HCT116 (cell line): ENCODE measurements around the gene OLAH. TPM values are rescaled to one million over a fixed set of nuclear protein-coding genes. Genes with fewer than 3 reads are reported as not detected.

Source experiments
- ATAC-seq: fragments of 200-7000 bp; cut with Tn5 transposase; 2 replicates; pipeline ENCODE4 v1.9.1; 2020; ENCODE audit warnings: mild to moderate bottlenecking, moderate library complexity
- BruUV-seq: library from RNA; stranded (reverse); fragments of 400-500 nt; replicated peaks from 2 replicates; lab custom pipeline; 2021; lab: Mats Ljungman, UMichigan
- CTCF ChIA-PET: fragments of 300-600 bp; sonication (Branson Sonifier 250); formaldehyde crosslinking; loops from one replicate; lab custom pipeline; 2021; ENCODE audit warnings: antibody characterized with exemption; lab: Charles Lee
- POLR2A ChIA-PET: fragments of 300-600, 350-600 bp; sonication (Branson Sonifier 250); formaldehyde crosslinking; loops from one replicate; lab custom pipeline; 2021; ENCODE audit warnings: antibody characterized with exemption; lab: Charles Lee
- RAD21 ChIA-PET, 2 experiments: fragments of 300-600 bp; sonication (Branson Sonifier 250); formaldehyde crosslinking; loops; one replicate each; lab custom pipeline; 2023; ENCODE audit warnings: low total read pairs in 2 of 2; ENCODE audit not compliant: uncharacterized antibody in 2 of 2, unreplicated experiment in 2 of 2, low non-redundant PET in 1 of 2; lab: Charles Lee
- DNase-seq: peaks from one replicate; pipeline ENCODE4 v3.0.0-alpha.2; 2010; ENCODE audit warnings: low read depth, low spot score
- H2AFZ ChIP-seq: fragments of 200-600 bp; shearing (Covaris generic), sonication (generic); 2 replicates; pipeline ENCODE4 v1.6.1; 2017; ENCODE audit warnings: low read depth, mixed run types, mixed read lengths, antibody characterized with exemption, low read length; ENCODE audit not compliant: poor library complexity, severe bottlenecking
- H3K27ac ChIP-seq: 2 replicates; pipeline ENCODE4 v1.5.1; 2012; ENCODE audit warnings: low read depth, low read length
- H3K27me3 ChIP-seq: fragments of 200-600 bp; sonication (generic); 2 replicates; pipeline ENCODE4 v1.6.1; 2016; ENCODE audit warnings: mixed run types, low read length, mixed read lengths; ENCODE audit not compliant: insufficient read depth
- H3K36me3 ChIP-seq, 2 experiments: fragments of 200-500 bp in 1 of 2; fragments of 200-600 bp in 1 of 2; sonication (Bioruptor generic) in 1 of 2; sonication (generic) in 1 of 2; 2 replicates each; pipeline versions ENCODE4 v1.5.1 to v1.6.1; 2014 to 2016; ENCODE audit warnings: low read length in 2 of 2, inconsistent platforms in 1 of 2, mixed read lengths in 1 of 2, mixed run types in 1 of 2; ENCODE audit not compliant: insufficient read depth in 2 of 2, control insufficient read depth in 1 of 2
- H3K4me1 ChIP-seq, 2 experiments: fragments of 200-600 bp in 1 of 2; sonication (generic) in 1 of 2; 2 replicates each; pipeline versions ENCODE4 v1.5.1 to v1.6.1; 2012 to 2017; ENCODE audit warnings: low read length in 2 of 2, inconsistent platforms in 1 of 2, mild to moderate bottlenecking in 1 of 2, mixed read lengths in 1 of 2, mixed run types in 1 of 2, moderate library complexity in 1 of 2; ENCODE audit not compliant: insufficient read depth in 2 of 2, control insufficient read depth in 1 of 2
- H3K4me2 ChIP-seq: fragments of 200-600 bp; sonication (generic); 2 replicates; pipeline ENCODE4 v1.6.1; 2017; ENCODE audit warnings: mixed run types, low read length, mixed read lengths
- H3K4me3 ChIP-seq, 2 experiments: fragments of 200-600 bp in 1 of 2; sonication (generic) in 1 of 2; replicated peaks in 1 of 2; 2 replicates each; pipeline ENCODE4 v1.5.1; 2011 to 2016; ENCODE audit warnings: low read length in 2 of 2, control low read depth in 1 of 2, low read depth in 1 of 2, mild to moderate bottlenecking in 1 of 2, mixed read lengths in 1 of 2, mixed run types in 1 of 2
- H3K79me2 ChIP-seq: fragments of 200-600 bp; sonication (generic); 2 replicates; pipeline ENCODE4 v1.6.1; 2017; ENCODE audit warnings: mild to moderate bottlenecking, mixed run types, low read length, moderate library complexity, mixed read lengths; ENCODE audit not compliant: insufficient read depth
- H3K9ac ChIP-seq: fragments of 200-600 bp; sonication (generic); 2 replicates; pipeline ENCODE4 v1.6.1; 2016; ENCODE audit warnings: low read length, mixed read lengths
- H3K9me2 ChIP-seq: fragments of 200-600 bp; sonication (generic), shearing (Covaris generic); 2 replicates; pipeline ENCODE4 v1.6.1; 2017; ENCODE audit warnings: mixed run types, mild to moderate bottlenecking, moderate library complexity; ENCODE audit not compliant: insufficient read depth
- H3K9me3 ChIP-seq, 2 experiments: fragments of 200-500 bp in 1 of 2; fragments of 200-600 bp in 1 of 2; sonication (Bioruptor generic) in 1 of 2; sonication (generic) in 1 of 2; 2 replicates each; pipeline ENCODE4 v1.6.1; 2014 to 2017; ENCODE audit warnings: low read length in 2 of 2, mixed read lengths in 2 of 2, inconsistent platforms in 1 of 2, low read depth in 1 of 2, mild to moderate bottlenecking in 1 of 2, mixed run types in 1 of 2, moderate library complexity in 1 of 2; ENCODE audit not compliant: control insufficient read depth in 1 of 2, insufficient read depth in 1 of 2
- H4K20me1 ChIP-seq: fragments of 200-600 bp; sonication (generic), shearing (Covaris generic); 2 replicates; pipeline ENCODE4 v1.6.1; 2017; ENCODE audit warnings: mixed run types, mild to moderate bottlenecking, moderate library complexity; ENCODE audit not compliant: insufficient read depth
- CEBPB ChIP-seq: IDR thresholded peaks from 2 replicates; pipeline ENCODE4 v1.6.1; 2012; ENCODE audit warnings: low read depth
- EGR1 ChIP-seq: IDR thresholded peaks from 2 replicates; pipeline ENCODE4 v1.6.1; 2012; ENCODE audit warnings: low read depth
- ELF1 ChIP-seq: IDR thresholded peaks from 2 replicates; pipeline ENCODE4 v1.6.1; 2012; ENCODE audit warnings: low read depth, borderline replicate concordance
- EZH2 ChIP-seq: fragments of 200-600 bp; sonication (generic); IDR thresholded peaks from 2 replicates; pipeline ENCODE4 v1.6.1; 2017; ENCODE audit warnings: antibody characterized with exemption, mixed run types
- EZH2phosphoT487 ChIP-seq: fragments of 200-600 bp; IDR thresholded peaks from 2 replicates; pipeline ENCODE4 v1.6.1; 2018; ENCODE audit warnings: antibody characterized with exemption, borderline replicate concordance
- FOSL1 ChIP-seq: IDR thresholded peaks from 2 replicates; pipeline ENCODE4 v1.6.1; 2012; ENCODE audit warnings: low read depth
- JUND ChIP-seq: IDR thresholded peaks from 2 replicates; pipeline ENCODE4 v1.6.1; 2012
- POLR2A ChIP-seq: IDR thresholded peaks from 2 replicates; pipeline ENCODE4 v1.7.0; 2011; ENCODE audit warnings: borderline replicate concordance; ENCODE audit not compliant: insufficient read depth, insufficient read length; ENCODE audit errors: extremely low read depth
- POLR2AphosphoS5 ChIP-seq: IDR thresholded peaks from 2 replicates; pipeline ENCODE4 v1.6.1; 2011; ENCODE audit warnings: mild to moderate bottlenecking, low read depth, low read length, moderate library complexity
- RAD21 ChIP-seq: IDR thresholded peaks from 2 replicates; pipeline ENCODE4 v1.6.1; 2012; ENCODE audit warnings: low read depth, mild to moderate bottlenecking
- REST ChIP-seq: IDR thresholded peaks from 2 replicates; pipeline ENCODE4 v1.6.1; 2012; ENCODE audit warnings: low read depth
- SIN3A ChIP-seq: IDR thresholded peaks from 2 replicates; pipeline ENCODE4 v1.6.1; 2012; ENCODE audit warnings: low read depth
- SRF ChIP-seq: IDR thresholded peaks from 2 replicates; pipeline ENCODE4 v1.6.1; 2012; ENCODE audit warnings: low read depth
- TCF7L2 ChIP-seq: IDR thresholded peaks from 2 replicates; pipeline ENCODE4 v1.7.0; 2011; ENCODE audit warnings: borderline replicate concordance, inconsistent platforms; ENCODE audit not compliant: insufficient read depth, insufficient read length; ENCODE audit errors: extremely low read depth
- YY1 ChIP-seq: IDR thresholded peaks from 2 replicates; pipeline ENCODE4 v1.6.1; 2011; ENCODE audit warnings: low read length, low read depth, moderate library complexity, mild to moderate bottlenecking; ENCODE audit not compliant: insufficient replicate concordance; ENCODE audit errors: extremely low read depth
- ZNF274 ChIP-seq: fragments of 200-500 bp; sonication (Bioruptor generic); IDR thresholded peaks from 2 replicates; pipeline ENCODE4 v1.6.1; 2014; ENCODE audit warnings: mild to moderate bottlenecking, low read depth, low read length, inconsistent platforms
- intact Hi-C: fragments of 100-400 bp; cut with micrococcal nuclease; formaldehyde crosslinking; loops from 2 replicates; pipeline ENCODE4 v1.10.0; 2022
- total RNA-seq: library from RNA; stranded (reverse); gene quantifications from one replicate; pipeline ENCODE4 v1.2.1, GENCODE V29; 2021; ENCODE audit not compliant: unreplicated experiment

Gene OLAH
- total RNA-seq, 1 experiment from 2014 or later = not detected

GRCh38 chr10:15121707-15122106 is 78.0 kb downstream of the OLAH start:
- no TSS peak for BruUV-seq
- POLR2A ChIA-PET = no interaction called here
- H4K20me1 ChIP-seq = no peaks in the 10 kb centered on the region
- no peak overlapping the region for H3K4me2 ChIP-seq
- intact Hi-C loops = no loop called here
- H3K9ac ChIP-seq = no peak overlapping the region
- H2AFZ ChIP-seq = no peak overlapping the region
- H3K4me3 ChIP-seq = no peak overlapping the region
- peaks cover 2 to 36% of the 10 kb centered on the region in 2 experiments; a peak in 2 of 4 replicates for H3K36me3 ChIP-seq
- DNase-seq (no peak), ATAC-seq (no peak)
- TF ChIP-seq YY1 = no peak
- TF ChIP-seq EGR1 = no peak
- no peak for TF ChIP-seq EZH2phosphoT487
- TF ChIP-seq RAD21 = no peak
- no peak for TF ChIP-seq ELF1
- no peak for TF ChIP-seq EZH2
- no peak for TF ChIP-seq ZNF274
- TF ChIP-seq SRF = no peak
- no peak for TF ChIP-seq CEBPB
- TF ChIP-seq SIN3A = no peak
- TF ChIP-seq, all 23 proteins: peak for 0
- ChIA-PET CTCF (no interaction called here), RAD21 (no interaction called here)
- H3K79me2 ChIP-seq = no peaks in the 10 kb centered on the region
- no peaks in the 10 kb centered on the region for H3K27me3 ChIP-seq
- no peaks in the 10 kb centered on the region for H3K9me3 ChIP-seq
- H3K4me1 ChIP-seq = no peaks in the 10 kb centered on the region
- no peaks in the 10 kb centered on the region for H3K9me2 ChIP-seq
- H3K27ac ChIP-seq = no peak overlapping the region

GRCh38 chr10:15122477-15123030 is 78.8 kb downstream of the OLAH start:
- CTCF ChIA-PET = no interaction called here
- intact Hi-C loops = no loop called here
- H3K4me3 ChIP-seq = no peak overlapping the region

More at GRCh38 chr10:15122477-15123030, 78.8 kb downstream of the OLAH start:
- H3K9me3 ChIP-seq = no peaks in the 10 kb centered on the region
- no peaks in the 10 kb centered on the region for H4K20me1 ChIP-seq
- ChIA-PET POLR2A (interaction anchor here (0.6 kb wide), 1 partner anchor 76 kb away, joined by 3 read pairs; no protein-coding TSS in a partner anchor), RAD21 (no interaction called here)
- H3K4me2 ChIP-seq = no peak overlapping the region
- no TSS peak for BruUV-seq
- no peak for ATAC-seq
- no peaks in the 10 kb centered on the region for H3K9me2 ChIP-seq
- H3K27me3 ChIP-seq = no peaks in the 10 kb centered on the region
- no peak overlapping the region for H2AFZ ChIP-seq
- TF ChIP-seq SIN3A (no peak), EGR1 (no peak), POLR2A (no peak), JUND (no peak), CEBPB (no peak), REST (no peak), POLR2AphosphoS5 (no peak), TCF7L2 (no peak), FOSL1 (no peak), ELF1 (no peak)
- no peaks in the 10 kb centered on the region for H3K4me1 ChIP-seq
- no peak for DNase-seq
- H3K27ac ChIP-seq = no peak overlapping the region
- H3K9ac ChIP-seq = no peak overlapping the region
- peaks cover 2 to 34% of the 10 kb centered on the region in 2 experiments; a peak in 2 of 4 replicates for H3K36me3 ChIP-seq
- no peaks in the 10 kb centered on the region for H3K79me2 ChIP-seq
